Endothelial cell of umbilical vein (primary cell): Measurements from ENCODE around the gene EPN3.

Experiments
- EZH2 ChIP-seq: IDR thresholded peaks from 2 replicates; pipeline ENCODE4 v1.6.1; 2012; ENCODE audit warnings: borderline replicate concordance, low read depth, mild to moderate bottlenecking, moderate library complexity, low read length, inconsistent platforms; ENCODE audit not compliant: severe bottlenecking
- FOS ChIP-seq: IDR thresholded peaks from 2 replicates; pipeline ENCODE4 v1.6.1; 2011; ENCODE audit warnings: mild to moderate bottlenecking, low read length, moderate library complexity, borderline replicate concordance; ENCODE audit not compliant: insufficient read depth
- MYC ChIP-seq: IDR thresholded peaks from one replicate; pipeline ENCODE4 v1.6.1; 2011; ENCODE audit warnings: mild to moderate bottlenecking, low read depth, low read length
- POLR2A ChIP-seq: IDR thresholded peaks from 2 replicates; pipeline ENCODE4 v1.6.1; 2012; ENCODE audit warnings: low read depth, mild to moderate bottlenecking, control low read depth, low read length
- POLR2AphosphoS5 ChIP-seq: IDR thresholded peaks from 2 replicates; pipeline ENCODE4 v1.6.1; 2012; ENCODE audit warnings: low read depth, mild to moderate bottlenecking, control low read depth, low read length, moderate library complexity; ENCODE audit not compliant: insufficient read depth
- TF ChIP-seq, protein P1 (sequence below), 2 donors: IDR thresholded peaks; 1 replicate in 1 of 2; 2 replicates in 1 of 2; pipeline ENCODE4 v1.5.1; 2011; ENCODE audit warnings: low read length in 2 of 2, mild to moderate bottlenecking in 2 of 2, moderate library complexity in 2 of 2, control low read depth in 1 of 2, inconsistent platforms in 1 of 2, low read depth in 1 of 2; ENCODE audit not compliant: insufficient read depth in 1 of 2; ENCODE audit errors: extremely low read depth in 1 of 2

DNA sequence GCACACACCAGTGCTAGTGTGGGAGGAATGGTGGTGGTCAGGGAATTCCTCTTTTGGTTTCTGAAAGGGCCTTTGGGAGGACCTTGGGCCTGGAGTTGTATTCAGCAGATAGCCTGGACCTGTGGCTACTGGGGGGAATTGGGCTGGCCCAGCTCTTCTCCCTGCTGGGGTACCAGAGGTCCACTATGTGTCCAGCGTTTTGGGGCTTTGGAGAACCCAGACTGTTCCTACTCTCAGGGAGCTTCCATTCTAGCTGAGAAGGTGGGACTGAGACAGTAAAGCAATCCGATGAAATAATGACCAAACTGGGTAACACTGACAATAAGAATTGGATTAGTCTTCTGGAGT, 2.4 kb downstream of the EPN3 start:
- TF ChIP-seq, protein P1, sequence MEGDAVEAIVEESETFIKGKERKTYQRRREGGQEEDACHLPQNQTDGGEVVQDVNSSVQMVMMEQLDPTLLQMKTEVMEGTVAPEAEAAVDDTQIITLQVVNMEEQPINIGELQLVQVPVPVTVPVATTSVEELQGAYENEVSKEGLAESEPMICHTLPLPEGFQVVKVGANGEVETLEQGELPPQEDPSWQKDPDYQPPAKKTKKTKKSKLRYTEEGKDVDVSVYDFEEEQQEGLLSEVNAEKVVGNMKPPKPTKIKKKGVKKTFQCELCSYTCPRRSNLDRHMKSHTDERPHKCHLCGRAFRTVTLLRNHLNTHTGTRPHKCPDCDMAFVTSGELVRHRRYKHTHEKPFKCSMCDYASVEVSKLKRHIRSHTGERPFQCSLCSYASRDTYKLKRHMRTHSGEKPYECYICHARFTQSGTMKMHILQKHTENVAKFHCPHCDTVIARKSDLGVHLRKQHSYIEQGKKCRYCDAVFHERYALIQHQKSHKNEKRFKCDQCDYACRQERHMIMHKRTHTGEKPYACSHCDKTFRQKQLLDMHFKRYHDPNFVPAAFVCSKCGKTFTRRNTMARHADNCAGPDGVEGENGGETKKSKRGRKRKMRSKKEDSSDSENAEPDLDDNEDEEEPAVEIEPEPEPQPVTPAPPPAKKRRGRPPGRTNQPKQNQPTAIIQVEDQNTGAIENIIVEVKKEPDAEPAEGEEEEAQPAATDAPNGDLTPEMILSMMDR (IDR thresholded peaks at IDR 0.05; ENCODE audit: extremely low read depth in 1 of 2, insufficient read depth in 1 of 2, low read depth in 1 of 2, low read length in 2 of 2), result no peak
- TF ChIP-seq MYC (no peak), POLR2A (no peak), EZH2 (no peak), POLR2AphosphoS5 (no peak), FOS (no peak)
